Fibroblast of villous mesenchyme (primary cell): ENCODE data around the gene KREMEN1. TPM values are rescaled to one million over a fixed set of nuclear protein-coding genes. Genes with fewer than 3 reads are reported as not detected.
A peak's percentile ranks its signal among the peaks of the same experiment; 100 is the strongest.

Source experiments
- DNase-seq: peaks from one replicate; pipeline ENCODE4 v3.0.0-alpha.2; 2010; ENCODE audit warnings: low read depth
- H3K4me3 ChIP-seq: 2 replicates; pipeline ENCODE4 v1.5.1; 2011; ENCODE audit warnings: low read depth, mild to moderate bottlenecking, low read length
- CTCF ChIP-seq: IDR thresholded peaks from 2 replicates; pipeline ENCODE4 v1.5.1; 2012; ENCODE audit warnings: low read depth, mild to moderate bottlenecking, low read length; ENCODE audit not compliant: insufficient read depth
- total RNA-seq: library from RNA; depleted of rRNA; stranded (reverse); fragments of >200 nt; gene quantifications from 2 replicates; pipeline ENCODE4 v1.2.3, GENCODE V29; 2012

KREMEN1 gene, protein sequence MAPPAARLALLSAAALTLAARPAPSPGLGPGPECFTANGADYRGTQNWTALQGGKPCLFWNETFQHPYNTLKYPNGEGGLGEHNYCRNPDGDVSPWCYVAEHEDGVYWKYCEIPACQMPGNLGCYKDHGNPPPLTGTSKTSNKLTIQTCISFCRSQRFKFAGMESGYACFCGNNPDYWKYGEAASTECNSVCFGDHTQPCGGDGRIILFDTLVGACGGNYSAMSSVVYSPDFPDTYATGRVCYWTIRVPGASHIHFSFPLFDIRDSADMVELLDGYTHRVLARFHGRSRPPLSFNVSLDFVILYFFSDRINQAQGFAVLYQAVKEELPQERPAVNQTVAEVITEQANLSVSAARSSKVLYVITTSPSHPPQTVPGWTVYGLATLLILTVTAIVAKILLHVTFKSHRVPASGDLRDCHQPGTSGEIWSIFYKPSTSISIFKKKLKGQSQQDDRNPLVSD
- total RNA-seq, result 2.6 and 3.2 TPM in 2 replicates

DNA sequence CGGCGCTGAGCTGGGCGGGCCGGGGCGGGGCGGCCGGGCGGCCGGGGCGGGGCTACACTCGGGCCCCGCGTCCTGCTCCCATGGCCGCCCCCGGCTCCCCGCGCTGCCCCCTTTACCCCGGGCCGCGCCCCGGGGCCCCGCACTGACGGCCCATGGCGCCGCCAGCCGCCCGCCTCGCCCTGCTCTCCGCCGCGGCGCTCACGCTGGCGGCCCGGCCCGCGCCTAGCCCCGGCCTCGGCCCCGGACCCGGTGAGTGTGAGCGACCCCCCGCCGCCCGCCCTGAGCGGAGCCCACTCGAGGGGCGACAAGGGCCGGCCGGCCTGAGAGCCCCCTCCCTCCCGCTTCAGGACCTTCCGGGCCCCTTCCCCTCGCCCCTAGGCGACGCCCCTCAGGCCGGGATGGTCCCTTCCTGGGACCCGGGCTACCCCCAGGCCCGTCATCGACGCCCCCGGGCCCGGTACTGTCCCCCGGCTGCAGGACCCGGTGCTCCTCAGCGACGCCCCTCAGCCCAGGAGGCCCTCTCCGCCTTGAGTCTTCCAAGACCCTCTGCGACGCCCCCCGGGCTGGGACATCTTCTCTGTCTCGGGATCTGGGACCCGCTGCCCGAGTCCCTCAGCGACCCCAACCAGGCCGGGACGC, at the start of gene KREMEN1:
Gene KREMEN1 (plus strand): TSS at position 57 of the 639 bp plus-strand sequence. CDS start 96 bp downstream, at position 153.
- H3K4me3 ChIP-seq, result peak within 1 kb of the TSS; percentile 69
- DNase-seq, result no peak
- no peak for TF ChIP-seq CTCF

DNA sequence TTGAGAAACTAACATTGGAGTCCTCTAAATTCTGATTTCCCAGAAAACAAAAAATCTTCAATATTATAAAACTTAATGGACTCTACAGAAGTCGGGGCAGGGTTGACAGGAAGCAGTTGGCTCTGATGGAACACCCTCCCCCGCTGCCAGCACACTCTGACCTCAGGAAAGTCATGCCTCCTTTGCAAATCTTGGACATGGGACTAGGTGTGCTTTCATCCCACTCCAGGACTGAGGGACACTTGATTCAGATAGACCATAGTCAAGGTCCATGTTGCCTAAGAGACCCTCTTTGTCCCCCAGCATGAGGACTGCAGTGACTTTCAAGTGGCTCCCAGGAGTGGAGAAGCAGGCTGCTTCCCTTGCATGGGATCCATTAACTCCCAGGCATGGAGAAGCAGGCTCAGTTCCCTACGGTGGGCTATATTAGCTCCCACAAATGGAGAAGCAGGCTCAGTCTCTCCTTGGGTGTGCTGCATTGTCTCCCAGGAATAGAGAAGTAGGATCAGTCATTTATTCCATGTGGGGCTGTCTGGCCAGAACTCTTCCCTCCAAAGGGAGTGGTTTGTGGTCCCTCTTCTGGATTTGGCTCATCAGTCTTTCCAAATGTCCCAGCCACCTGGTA, 49.6 kb upstream of the KREMEN1 start:
- DNase-seq, result no peak
- H3K4me3 ChIP-seq, result no peak overlapping the region
- no peak for TF ChIP-seq CTCF

GRCh38 chr22:29026579-29026978, 46.3 kb upstream of the KREMEN1 start:
- DNase-seq, result no peak
- no peak overlapping the region for H3K4me3 ChIP-seq
- TF ChIP-seq CTCF, result no peak

DNA sequence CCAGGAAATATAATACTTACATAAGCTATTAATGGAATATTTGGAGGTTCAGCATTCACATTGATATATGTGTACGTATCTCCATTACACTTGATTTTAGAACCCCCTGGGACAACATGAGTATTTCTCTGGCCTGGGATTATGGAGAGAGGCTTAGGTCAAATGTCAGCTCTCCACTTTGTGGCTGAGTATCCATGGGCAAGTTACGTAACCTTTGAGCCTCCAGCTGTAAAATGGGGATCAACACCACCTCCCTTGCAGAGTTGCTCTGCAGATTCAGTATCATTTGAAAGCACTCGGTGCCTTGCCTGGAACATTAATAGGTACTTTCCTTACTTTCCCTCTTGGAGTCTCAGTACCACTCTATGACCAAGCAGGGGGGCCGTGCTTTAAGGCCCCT, 44.4 kb upstream of the KREMEN1 start:
- TF ChIP-seq CTCF, result no peak
- no peak overlapping the region for H3K4me3 ChIP-seq
- peak; percentile 50 for DNase-seq

GRCh38 chr22:29029202-29030000, 43.4 kb upstream of the KREMEN1 start:
- no peak for TF ChIP-seq CTCF
- no peak overlapping the region for H3K4me3 ChIP-seq
- no peak for DNase-seq

DNA sequence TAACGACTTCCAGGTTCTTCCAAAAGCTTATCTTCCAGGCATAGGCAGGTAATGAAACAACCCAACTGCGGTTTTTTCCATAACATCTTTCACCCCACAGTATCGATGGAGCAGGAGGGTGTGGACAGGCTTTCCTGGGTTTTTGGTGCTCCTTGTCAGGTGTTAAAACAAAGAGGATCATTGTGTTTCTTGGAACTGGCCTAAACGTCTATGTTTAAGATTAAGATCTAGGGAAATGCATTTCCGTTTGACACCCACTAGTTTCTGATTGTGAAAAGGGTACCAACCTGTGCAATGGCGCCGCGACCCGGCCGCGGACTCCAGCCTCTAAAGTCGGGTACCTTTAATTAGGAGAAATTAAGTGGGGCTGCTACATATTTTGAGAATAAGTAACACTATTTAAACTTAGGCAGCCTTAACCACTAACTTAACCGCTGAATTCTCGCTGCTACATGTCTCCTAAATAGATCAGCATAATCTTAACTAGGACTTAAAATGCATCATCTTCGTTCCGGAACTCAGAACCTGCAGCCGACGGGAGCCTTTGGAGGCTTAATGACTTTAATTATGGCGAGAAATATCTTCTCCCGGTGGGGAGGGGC, 42.7 kb upstream of the KREMEN1 start:
- no peak for TF ChIP-seq CTCF
- peak overlapping the region; percentile 50 for H3K4me3 ChIP-seq
- peak; percentile 56 for DNase-seq
